Skeletal muscle satellite cell (primary cell): ENCODE results near the gene METTL21C. TPM values are rescaled to one million over a fixed set of nuclear protein-coding genes. Genes with fewer than 3 reads are reported as not detected.

Experiments used
- H3K27me3 ChIP-seq: 2 replicates; pipeline ENCODE4 v1.7.0; 2013; ENCODE audit warnings: low read length; ENCODE audit not compliant: control insufficient read depth, insufficient read depth
- H3K36me3 ChIP-seq: 2 replicates; pipeline ENCODE4 v1.7.0; 2013; ENCODE audit warnings: mild to moderate bottlenecking, control low read depth, low read length; ENCODE audit not compliant: insufficient read depth
- H3K4me1 ChIP-seq: 2 replicates; pipeline ENCODE4 v1.7.0; 2013; ENCODE audit warnings: low read length; ENCODE audit not compliant: control insufficient read depth, insufficient read depth
- H3K4me2 ChIP-seq: 2 replicates; pipeline ENCODE4 v1.7.0; 2013; ENCODE audit warnings: mild to moderate bottlenecking, low read length
- H3K4me3 ChIP-seq: 2 replicates; pipeline ENCODE4 v1.7.0; 2013; ENCODE audit warnings: low read length
- H3K9ac ChIP-seq: 2 replicates; pipeline ENCODE4 v1.7.0; 2013; ENCODE audit warnings: mild to moderate bottlenecking, low read depth, low read length, moderate library complexity
- H3K9me3 ChIP-seq: replicated peaks from 2 replicates; pipeline ENCODE4 v1.7.0; 2013; ENCODE audit warnings: mild to moderate bottlenecking, control low read depth, low read length
- total RNA-seq: library from RNA; depleted of rRNA; stranded (reverse); fragments of >200 nt; gene quantifications from 2 replicates; pipeline ENCODE4 v1.2.3, GENCODE V29; 2012; rRNA removed

Gene METTL21C
- total RNA-seq, result not detected in 2 replicates

- Histone ChIP-seq H3K9me3 (peaks cover 6% of the 10 kb centered on the region), H3K4me3 (no peak within 1 kb of the TSS), H3K27me3 (peaks cover 66% of the 10 kb centered on the region), H3K36me3 (no peaks in the 10 kb centered on the region), H3K4me2 (peak within 1 kb of the TSS; percentile 5), H3K4me1 (peaks cover 9% of the 10 kb centered on the region), H3K9ac (no peak within 1 kb of the TSS)
Measured at GRCh38 chr13:102694937-102695336, at the start of gene METTL21C. TSS of gene METTL21C (minus strand) at chr13:102695044. CDS start at chr13:102694498, 546 bp downstream.

- Histone ChIP-seq H3K4me2 (no peak overlapping the region), H3K36me3 (no peaks in the 10 kb centered on the region), H3K9me3 (peaks cover 2% of the 10 kb centered on the region), H3K9ac (no peak overlapping the region), H3K4me1 (no peaks in the 10 kb centered on the region), H3K27me3 (peaks cover 60% of the 10 kb centered on the region), H3K4me3 (no peak overlapping the region)
Measured at GRCh38 chr13:102742506-102742905, 47.7 kb upstream of the METTL21C start.

GRCh38 chr13:102742101-102742500, 47.3 kb upstream of the METTL21C start:
- Histone ChIP-seq H3K9ac (no peak overlapping the region), H3K27me3 (peaks cover 64% of the 10 kb centered on the region), H3K9me3 (peaks cover 4% of the 10 kb centered on the region), H3K4me2 (no peak overlapping the region), H3K4me1 (no peaks in the 10 kb centered on the region), H3K4me3 (no peak overlapping the region), H3K36me3 (no peaks in the 10 kb centered on the region)

GRCh38 chr13:102729560-102730270, 34.9 kb upstream of the METTL21C start:
- Histone ChIP-seq H3K4me2 (peak overlapping the region; percentile 52), H3K4me3 (no peak overlapping the region), H3K4me1 (peaks cover 9% of the 10 kb centered on the region), H3K9me3 (no peaks in the 10 kb centered on the region), H3K27me3 (peaks cover 41% of the 10 kb centered on the region), H3K9ac (no peak overlapping the region), H3K36me3 (no peaks in the 10 kb centered on the region)

- Histone ChIP-seq H3K4me1 (peaks cover 16% of the 10 kb centered on the region), H3K27me3 (peaks cover 12% of the 10 kb centered on the region), H3K9me3 (no peaks in the 10 kb centered on the region), H3K36me3 (no peaks in the 10 kb centered on the region), H3K4me3 (no peak overlapping the region), H3K4me2 (no peak overlapping the region), H3K9ac (no peak overlapping the region)
Measured at GRCh38 chr13:102726430-102726829, 31.6 kb upstream of the METTL21C start.

GRCh38 chr13:102724923-102725322, 30.1 kb upstream of the METTL21C start:
- no peak overlapping the region for H3K4me3 ChIP-seq
- peaks cover 18% of the 10 kb centered on the region for H3K4me1 ChIP-seq
- H3K9ac ChIP-seq, result no peak overlapping the region
- no peaks in the 10 kb centered on the region for H3K36me3 ChIP-seq
- H3K27me3 ChIP-seq, result no peaks in the 10 kb centered on the region
- H3K4me2 ChIP-seq, result no peak overlapping the region
- H3K9me3 ChIP-seq, result no peaks in the 10 kb centered on the region

GRCh38 chr13:102721800-102722231, 27.0 kb upstream of the METTL21C start:
- Histone ChIP-seq H3K36me3 (no peaks in the 10 kb centered on the region), H3K27me3 (no peaks in the 10 kb centered on the region), H3K4me2 (no peak overlapping the region), H3K4me3 (no peak overlapping the region), H3K4me1 (peaks cover 30% of the 10 kb centered on the region), H3K9me3 (no peaks in the 10 kb centered on the region), H3K9ac (no peak overlapping the region)

GRCh38 chr13:102718746-102719145, 23.9 kb upstream of the METTL21C start:
- no peaks in the 10 kb centered on the region for H3K9me3 ChIP-seq
- peak overlapping the region; percentile 28 for H3K4me3 ChIP-seq
- peaks cover 30% of the 10 kb centered on the region for H3K4me1 ChIP-seq
- no peak overlapping the region for H3K9ac ChIP-seq
- peak overlapping the region; percentile 6 for H3K4me2 ChIP-seq
- H3K27me3 ChIP-seq, result no peaks in the 10 kb centered on the region
- no peaks in the 10 kb centered on the region for H3K36me3 ChIP-seq

GRCh38 chr13:102715447-102715846, 20.6 kb upstream of the METTL21C start:
- Histone ChIP-seq H3K9me3 (no peaks in the 10 kb centered on the region), H3K36me3 (no peaks in the 10 kb centered on the region), H3K4me2 (no peak overlapping the region), H3K4me3 (no peak overlapping the region), H3K27me3 (no peaks in the 10 kb centered on the region), H3K9ac (no peak overlapping the region), H3K4me1 (peaks cover 24% of the 10 kb centered on the region)

GRCh38 chr13:102710261-102710679, 15.4 kb upstream of the METTL21C start:
- no peak overlapping the region for H3K4me3 ChIP-seq
- H3K36me3 ChIP-seq, result no peaks in the 10 kb centered on the region
- H3K9ac ChIP-seq, result no peak overlapping the region
- peaks cover 2% of the 10 kb centered on the region for H3K9me3 ChIP-seq
- H3K4me1 ChIP-seq, result peaks cover 22% of the 10 kb centered on the region
- H3K4me2 ChIP-seq, result no peak overlapping the region
- H3K27me3 ChIP-seq, result peaks cover 6% of the 10 kb centered on the region

- H3K27me3 ChIP-seq, result peaks cover 6% of the 10 kb centered on the region
- peaks cover 29% of the 10 kb centered on the region for H3K4me1 ChIP-seq
- H3K9me3 ChIP-seq, result peaks cover 2% of the 10 kb centered on the region
- H3K9ac ChIP-seq, result no peak overlapping the region
- no peaks in the 10 kb centered on the region for H3K36me3 ChIP-seq
- no peak overlapping the region for H3K4me3 ChIP-seq
- H3K4me2 ChIP-seq, result no peak overlapping the region
Measured at GRCh38 chr13:102709536-102709935, 14.7 kb upstream of the METTL21C start.

GRCh38 chr13:102708991-102709390, 14.1 kb upstream of the METTL21C start:
- H3K9me3 ChIP-seq, result peaks cover 2% of the 10 kb centered on the region
- peaks cover 32% of the 10 kb centered on the region for H3K4me1 ChIP-seq
- no peak overlapping the region for H3K9ac ChIP-seq
- H3K4me3 ChIP-seq, result no peak overlapping the region
- H3K27me3 ChIP-seq, result peaks cover 6% of the 10 kb centered on the region
- no peaks in the 10 kb centered on the region for H3K36me3 ChIP-seq
- H3K4me2 ChIP-seq, result no peak overlapping the region
